ENCODE data around the gene DDX19B. TPM values are rescaled to one million over a fixed set of nuclear protein-coding genes. Genes with fewer than 3 reads are reported as not detected.

DDX19B gene
- total and polyA plus RNA-seq, 11 donors = 13.0 to 34.2 (median 19.6) TPM

DNA sequence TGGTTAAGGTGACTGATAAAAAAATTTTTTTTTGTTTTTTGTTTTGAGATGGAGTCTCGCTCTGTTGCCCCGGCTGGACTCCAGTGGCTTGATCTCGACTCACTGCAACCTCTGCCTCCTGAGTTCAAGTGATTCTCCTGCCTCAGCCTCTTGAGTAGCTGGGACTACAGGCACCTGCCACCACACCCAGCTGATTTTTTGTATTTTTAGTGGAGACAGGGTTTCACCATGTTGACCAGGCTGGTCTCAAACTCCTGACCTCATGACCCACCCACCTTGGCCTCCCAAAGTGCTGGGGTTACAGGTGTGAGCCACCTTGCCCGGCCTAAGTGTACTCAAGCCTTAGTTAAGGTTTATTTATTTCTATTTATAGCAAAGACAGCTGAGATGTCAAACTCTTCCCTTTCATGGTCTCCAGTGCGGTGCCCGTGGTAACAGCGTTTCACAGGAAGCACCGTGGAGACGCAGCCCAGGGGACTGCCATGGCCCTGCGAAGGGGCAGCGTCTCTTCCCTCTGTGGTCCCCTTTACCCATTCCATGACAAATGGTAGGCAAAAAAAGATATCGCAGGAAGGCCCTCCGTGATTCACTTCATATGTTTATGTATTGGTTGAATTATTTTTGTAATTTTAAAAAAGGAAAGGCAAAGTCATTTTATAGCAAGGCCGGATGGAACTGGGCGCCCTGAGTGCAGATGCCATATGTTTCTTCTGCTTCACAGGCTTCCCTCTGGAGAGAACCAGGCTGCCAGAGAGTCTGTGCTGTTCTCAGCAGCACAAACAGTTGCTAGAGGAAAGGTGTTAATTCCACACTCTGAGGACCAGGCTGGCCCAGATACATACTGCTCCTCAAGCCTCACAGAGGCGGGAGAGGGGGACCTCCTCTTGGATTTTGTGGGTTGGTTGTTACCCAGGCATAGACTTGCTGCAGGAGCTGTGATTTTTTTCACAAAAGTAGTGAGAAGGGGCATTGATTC is 76.9 kb downstream of the DDX19B start:
- no peaks in the 10 kb centered on the region for H3K9me3 ChIP-seq
- no peaks in the 10 kb centered on the region for H3K27me3 ChIP-seq
- 86 to 90% (median 88%) methylated on average over 16 of the region's 16 CpGs for WGBS, 4 donors
- H3K4me1 ChIP-seq = peaks cover 0 to 20% (median 13%) of the 10 kb centered on the region in 12 donors
- no peak overlapping the region for H3K4me3 ChIP-seq
- intact Hi-C loops (cut with DNase I) = loop anchor here in 5 of 10 donors (10.0 kb wide), 1 partner anchor 279 kb away; no protein-coding TSS in a partner anchor
- peaks cover 0 to 66% (median 56%) of the 10 kb centered on the region in 9 donors for H3K36me3 ChIP-seq
- DNase-seq (no peak), ATAC-seq (no peak)
- H3K27ac ChIP-seq = no peak overlapping the region
- TF ChIP-seq POLR2A (IDR thresholded peaks at IDR 0.05) = no peak
- TF ChIP-seq, protein P1, sequence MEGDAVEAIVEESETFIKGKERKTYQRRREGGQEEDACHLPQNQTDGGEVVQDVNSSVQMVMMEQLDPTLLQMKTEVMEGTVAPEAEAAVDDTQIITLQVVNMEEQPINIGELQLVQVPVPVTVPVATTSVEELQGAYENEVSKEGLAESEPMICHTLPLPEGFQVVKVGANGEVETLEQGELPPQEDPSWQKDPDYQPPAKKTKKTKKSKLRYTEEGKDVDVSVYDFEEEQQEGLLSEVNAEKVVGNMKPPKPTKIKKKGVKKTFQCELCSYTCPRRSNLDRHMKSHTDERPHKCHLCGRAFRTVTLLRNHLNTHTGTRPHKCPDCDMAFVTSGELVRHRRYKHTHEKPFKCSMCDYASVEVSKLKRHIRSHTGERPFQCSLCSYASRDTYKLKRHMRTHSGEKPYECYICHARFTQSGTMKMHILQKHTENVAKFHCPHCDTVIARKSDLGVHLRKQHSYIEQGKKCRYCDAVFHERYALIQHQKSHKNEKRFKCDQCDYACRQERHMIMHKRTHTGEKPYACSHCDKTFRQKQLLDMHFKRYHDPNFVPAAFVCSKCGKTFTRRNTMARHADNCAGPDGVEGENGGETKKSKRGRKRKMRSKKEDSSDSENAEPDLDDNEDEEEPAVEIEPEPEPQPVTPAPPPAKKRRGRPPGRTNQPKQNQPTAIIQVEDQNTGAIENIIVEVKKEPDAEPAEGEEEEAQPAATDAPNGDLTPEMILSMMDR (IDR thresholded peaks at IDR 0.05) = no peak

GRCh38 chr16:70377782-70378181 is 78.8 kb downstream of the DDX19B start:
- WGBS, 4 donors = 70 to 81% (median 75%) methylated on average over 2 of the region's 2 CpGs
- ATAC-seq (no peak), DNase-seq (no peak)
- intact Hi-C loops (cut with DNase I) = loop anchor here in 5 of 10 donors (10.0 kb wide), 1 partner anchor 277 kb away; no protein-coding TSS in a partner anchor
- TF ChIP-seq POLR2A (IDR thresholded peaks at IDR 0.05) = no peak
- TF ChIP-seq, protein P1 (IDR thresholded peaks at IDR 0.05) = no peak
- H3K27me3 ChIP-seq = no peaks in the 10 kb centered on the region
- H3K4me1 ChIP-seq = peaks cover 0 to 27% (median 15%) of the 10 kb centered on the region in 12 donors
- no peaks in the 10 kb centered on the region for H3K9me3 ChIP-seq
- H3K27ac ChIP-seq = no peak overlapping the region
- peaks cover 0 to 54% (median 40%) of the 10 kb centered on the region in 9 donors for H3K36me3 ChIP-seq
- H3K4me3 ChIP-seq = no peak overlapping the region

- Histone ChIP-seq H3K27ac (no peak overlapping the region), H3K36me3 (peaks cover 0 to 47% (median 28%) of the 10 kb centered on the region in 9 donors), H3K9me3 (no peaks in the 10 kb centered on the region), H3K4me3 (no peak overlapping the region), H3K27me3 (no peaks in the 10 kb centered on the region), H3K4me1 (peaks cover 0 to 27% (median 15%) of the 10 kb centered on the region in 12 donors)
- no peak for DNase-seq
- WGBS, 4 donors = 84 to 87% (median 85%) methylated on average over 13 of the region's 13 CpGs
- TF ChIP-seq, protein P1 (IDR thresholded peaks at IDR 0.05) = no peak
- TF ChIP-seq POLR2A (IDR thresholded peaks at IDR 0.05) = no peak
- ATAC-seq = no peak
- intact Hi-C loops (cut with DNase I) = loop anchor here in 5 of 10 donors (10.0 kb wide), 1 partner anchor 276 kb away; no protein-coding TSS in a partner anchor
Observed at GRCh38 chr16:70378869-70379493, 80.0 kb downstream of the DDX19B start.

Data from heart left ventricle (tissue), 16 donors.